GM18511 (cell line): ENCODE results near the gene ERGIC1.
A peak's percentile ranks its signal among the peaks of the same experiment; 100 is the strongest.

Experiments
- ATAC-seq: cut with Tn5 transposase; IDR thresholded peaks from one replicate; pipeline ENCODE4 v1.9.1; 2021; ENCODE audit warnings: mild to moderate bottlenecking, moderate library complexity; ENCODE audit not compliant: unreplicated experiment

Gene ERGIC1

GRCh38 chr5:172915514-172915913 lies 81.5 kb downstream of the ERGIC1 start:
- ATAC-seq = no peak

GRCh38 chr5:172918421-172919371 lies 84.6 kb downstream of the ERGIC1 start:
- ATAC-seq = no peak

GRCh38 chr5:172919525-172920446 lies 85.7 kb downstream of the ERGIC1 start:
- ATAC-seq = no peak

- ATAC-seq = no peak
These were observed 86.4 kb downstream of the ERGIC1 start for GRCh38 chr5:172920447-172920849.

GRCh38 chr5:172920995-172921394 lies 86.9 kb downstream of the ERGIC1 start:
- ATAC-seq = no peak

- no peak for ATAC-seq
These were observed 87.9 kb downstream of the ERGIC1 start for GRCh38 chr5:172921906-172922305.

- no peak for ATAC-seq
These were observed 89.5 kb downstream of the ERGIC1 start for GRCh38 chr5:172923539-172923938.

- ATAC-seq = no peak
These were observed 91.4 kb downstream of the ERGIC1 start for GRCh38 chr5:172925336-172925948.

- ATAC-seq = no peak
These were observed 92.0 kb downstream of the ERGIC1 start for GRCh38 chr5:172926008-172926523.

- no peak for ATAC-seq
These were observed 92.7 kb downstream of the ERGIC1 start for GRCh38 chr5:172926796-172927195.

- no peak for ATAC-seq
These were observed 95.4 kb downstream of the ERGIC1 start for GRCh38 chr5:172929371-172929838.

GRCh38 chr5:172931001-172931536 lies 97.0 kb downstream of the ERGIC1 start:
- ATAC-seq = peak; percentile 44

GRCh38 chr5:172932313-172933017 lies 98.4 kb downstream of the ERGIC1 start:
- ATAC-seq = no peak

- no peak for ATAC-seq
These were observed 99.2 kb downstream of the ERGIC1 start for GRCh38 chr5:172933238-172933637.

- ATAC-seq = no peak
These were observed 101.0 kb downstream of the ERGIC1 start for GRCh38 chr5:172935096-172935495.

GRCh38 chr5:172936401-172936800 lies 102.3 kb downstream of the ERGIC1 start:
- no peak for ATAC-seq

GRCh38 chr5:172939071-172939470 lies 105.0 kb downstream of the ERGIC1 start:
- no peak for ATAC-seq

GRCh38 chr5:172939611-172940267 lies 105.7 kb downstream of the ERGIC1 start:
- no peak for ATAC-seq
